HEK293T (cell line): ENCODE data around the gene OR2H2.
A peak's percentile ranks its signal among the peaks of the same experiment; 100 is the strongest.

Experiments used
- CTCF ChIA-PET: fragments of 350-600 bp; formaldehyde crosslinking; extraction: SDS; loops from one replicate; lab custom pipeline; 2021; ENCODE audit warnings: antibody characterized with exemption, inconsistent platforms; lab: Yijun Ruan, JAX
- POLR2A ChIA-PET: fragments of 350-600 bp; formaldehyde crosslinking; extraction: SDS; loops from one replicate; lab custom pipeline; 2020; ENCODE audit warnings: antibody characterized with exemption, inconsistent platforms; lab: Yijun Ruan, JAX
- DNase-seq: peaks from one replicate; pipeline ENCODE4 v3.0.0; 2012; ENCODE audit warnings: mixed read lengths; ENCODE audit errors: extremely low spot score
- ARNT ChIP-seq: fragments of 450-650 bp; IDR thresholded peaks from 2 replicates; pipeline ENCODE4 v1.6.1; 2017; ENCODE audit warnings: mild to moderate bottlenecking
- BHLHE40 ChIP-seq: fragments of 450-650 bp; IDR thresholded peaks from 2 replicates; pipeline ENCODE4 v1.6.1; 2016; ENCODE audit warnings: mild to moderate bottlenecking, moderate library complexity, borderline replicate concordance
- CTBP1 ChIP-seq: fragments of 450-650 bp; IDR thresholded peaks from 2 replicates; pipeline ENCODE4 v1.6.1; 2016; ENCODE audit warnings: borderline replicate concordance
- ELF4 ChIP-seq: fragments of 450-650 bp; IDR thresholded peaks from 2 replicates; pipeline ENCODE4 v1.6.1; 2017; ENCODE audit warnings: antibody characterized with exemption
- FOXA1 ChIP-seq: fragments of 450-650 bp; IDR thresholded peaks from 2 replicates; pipeline ENCODE4 v1.6.1; 2016; ENCODE audit warnings: mild to moderate bottlenecking
- FOXK2 ChIP-seq: fragments of 450-650 bp; IDR thresholded peaks from 2 replicates; pipeline ENCODE4 v1.6.1; 2016; ENCODE audit warnings: mild to moderate bottlenecking
- FOXM1 ChIP-seq: fragments of 450-650 bp; IDR thresholded peaks from 2 replicates; pipeline ENCODE4 v1.6.1; 2017; ENCODE audit warnings: mild to moderate bottlenecking, borderline replicate concordance
- HDGF ChIP-seq: fragments of 450-650 bp; IDR thresholded peaks from 2 replicates; pipeline ENCODE4 v1.6.1; 2017; ENCODE audit warnings: antibody characterized with exemption, borderline replicate concordance
- L3MBTL2 ChIP-seq: fragments of 450-650 bp; conservative IDR thresholded peaks from 2 replicates; pipeline ENCODE4 v1.6.1; 2016; ENCODE audit warnings: mild to moderate bottlenecking
- LEF1 ChIP-seq: fragments of 450-650 bp; IDR thresholded peaks from 2 replicates; pipeline ENCODE4 v1.6.1; 2017; ENCODE audit warnings: mild to moderate bottlenecking, borderline replicate concordance
- NFRKB ChIP-seq: fragments of 450-650 bp; IDR thresholded peaks from 2 replicates; pipeline ENCODE4 v1.6.1; 2016; ENCODE audit warnings: mild to moderate bottlenecking, moderate library complexity
- PKNOX1 ChIP-seq: fragments of 450-650 bp; IDR thresholded peaks from 2 replicates; pipeline ENCODE4 v1.6.1; 2016
- SP1 ChIP-seq: fragments of 450-650 bp; IDR thresholded peaks from 2 replicates; pipeline ENCODE4 v1.6.1; 2017
- SUZ12 ChIP-seq: fragments of 450-650 bp; IDR thresholded peaks from 2 replicates; pipeline ENCODE4 v1.6.1; 2016; ENCODE audit warnings: mild to moderate bottlenecking
- TARDBP ChIP-seq: fragments of 450-650 bp; IDR thresholded peaks from 2 replicates; pipeline ENCODE4 v1.6.1; 2016
- ZNF384 ChIP-seq: fragments of 450-650 bp; IDR thresholded peaks from 2 replicates; pipeline ENCODE4 v1.6.1; 2016

Gene OR2H2

GRCh38 chr6:29602564-29603361, 17.8 kb downstream of the OR2H2 start:
- CTCF ChIA-PET: interaction anchor here (1.1 kb wide), 1 partner anchor 9 kb away, joined by 3 read pairs; no protein-coding TSS in a partner anchor
- DNase-seq: peak; percentile 48
- POLR2A ChIA-PET: no interaction called here

GRCh38 chr6:29603456-29603855, 18.5 kb downstream of the OR2H2 start:
- POLR2A ChIA-PET: no interaction called here
- DNase-seq: no peak
- TF ChIP-seq HDGF: no peak
- no peak for TF ChIP-seq L3MBTL2
- no peak for TF ChIP-seq ELF4
- TF ChIP-seq SP1: no peak
- no peak for TF ChIP-seq FOXK2
- no peak for TF ChIP-seq SUZ12
- TF ChIP-seq TARDBP: no peak
- no peak for TF ChIP-seq ZNF384
- TF ChIP-seq PKNOX1: no peak
- no peak for TF ChIP-seq ARNT
- TF ChIP-seq NFRKB: no peak
- TF ChIP-seq LEF1: no peak
- no peak for TF ChIP-seq FOXA1
- no peak for TF ChIP-seq BHLHE40
- TF ChIP-seq CTBP1: no peak
- TF ChIP-seq FOXM1: no peak
- CTCF ChIA-PET: interaction anchor here (1.1 kb wide), 1 partner anchor 8 kb away, joined by 3 read pairs; no protein-coding TSS in a partner anchor

More at GRCh38 chr6:29602564-29603361, 17.8 kb downstream of the OR2H2 start:
- TF ChIP-seq SUZ12 (no peak), FOXA1 (no peak), LEF1 (no peak), FOXM1 (no peak), ZNF384 (no peak), NFRKB (no peak), FOXK2 (no peak), ELF4 (no peak), HDGF (no peak)

GRCh38 chr6:29603930-29604329, 19.0 kb downstream of the OR2H2 start:
- ChIA-PET CTCF (interaction anchor here (1.1 kb wide), 1 partner anchor 8 kb away, joined by 3 read pairs; no protein-coding TSS in a partner anchor), POLR2A (no interaction called here)
- no peak for TF ChIP-seq LEF1
- TF ChIP-seq ARNT: no peak
- no peak for TF ChIP-seq SP1
- TF ChIP-seq HDGF: no peak
- no peak for DNase-seq

GRCh38 chr6:29608131-29608530, 23.2 kb downstream of the OR2H2 start:
- no peak for DNase-seq
- ChIA-PET CTCF (no interaction called here), POLR2A (no interaction called here)
- TF ChIP-seq LEF1: no peak
- no peak for TF ChIP-seq NFRKB
- no peak for TF ChIP-seq ELF4
- no peak for TF ChIP-seq HDGF
- TF ChIP-seq CTBP1: no peak
- TF ChIP-seq ZNF384: no peak
- no peak for TF ChIP-seq SP1
- TF ChIP-seq FOXA1: no peak
- no peak for TF ChIP-seq FOXK2
- no peak for TF ChIP-seq FOXM1
- no peak for TF ChIP-seq TARDBP
- TF ChIP-seq ARNT: no peak
- no peak for TF ChIP-seq BHLHE40
- no peak for TF ChIP-seq PKNOX1
- TF ChIP-seq SUZ12: no peak
- TF ChIP-seq L3MBTL2: no peak

GRCh38 chr6:29610540-29610939, 25.6 kb downstream of the OR2H2 start:
- ChIA-PET POLR2A (no interaction called here), CTCF (no interaction called here)
- TF ChIP-seq ARNT (no peak), BHLHE40 (no peak), ZNF384 (no peak), CTBP1 (no peak), ELF4 (no peak), SP1 (no peak), FOXM1 (no peak), LEF1 (no peak), PKNOX1 (no peak), FOXK2 (no peak), NFRKB (no peak), L3MBTL2 (no peak)
- no peak for DNase-seq

GRCh38 chr6:29611426-29611825, 26.5 kb downstream of the OR2H2 start:
- no peak for DNase-seq
- POLR2A ChIA-PET: interaction anchor here (0.8 kb wide), 1 partner anchor 21 kb away, joined by 4 read pairs; the partner anchor contains the start of gene GABBR1
- CTCF ChIA-PET: interaction anchor here (0.7 to 1.2 kb wide), 2 partner anchors 8 to 42 kb away, joined by 3 to 5 read pairs; no protein-coding TSS in a partner anchor
- no peak for TF ChIP-seq HDGF
- no peak for TF ChIP-seq ELF4
- no peak for TF ChIP-seq NFRKB
